ENCODE results near the gene GFOD2.

The GFOD2 gene

GRCh38 chr16:67628216-67628615, 90.9 kb downstream of the GFOD2 start:
- DNase-seq: no peak
